K562 (cell line): ENCODE measurements around the gene CBFA2T2. TPM values are rescaled to one million over a fixed set of nuclear protein-coding genes. Genes with fewer than 3 reads are reported as not detected.

ENCODE experiments used
- ATAC-seq: fragments of 200-7000 bp; cut with Tn5 transposase; 3 replicates; pipeline ENCODE4 v1.9.1; 2020; ENCODE audit warnings: moderate library complexity
- BruUV-seq: library from RNA; stranded (reverse); fragments of 400-500 nt; replicated peaks from 2 replicates; lab custom pipeline; 2021; lab: Mats Ljungman, UMichigan
- CTCF ChIA-PET: fragments of 300-600 bp; formaldehyde crosslinking; extraction: SDS; loops from one replicate; lab custom pipeline; 2021; ENCODE audit warnings: low intra/inter-chr PET ratio; lab: Yijun Ruan, JAX
- POLR2A ChIA-PET: fragments of 300-600, 350-650 bp; sonication (Branson Sonifier 250); formaldehyde crosslinking; extraction: SDS; loops from one replicate; lab custom pipeline; 2021; ENCODE audit warnings: antibody characterized with exemption, inconsistent platforms; lab: Yijun Ruan, JAX
- DNase-seq, 4 experiments: peaks; one replicate each; pipeline versions ENCODE4 v3.0.0 to v3.0.0-alpha.2; 2011 to 2018; ENCODE audit warnings: low spot score in 3 of 4, mixed read lengths in 3 of 4; ENCODE audit errors: extremely low read depth in 1 of 4
- FAIRE-seq: peaks from 2 replicates; lab custom pipeline; 2011; peaks lifted over from hg19 to GRCh38; lab: Jason Lieb, UNC
- H2AFZ ChIP-seq: 2 replicates; pipeline ENCODE4 v1.6.0; 2011; ENCODE audit warnings: low read depth, low read length, control low read depth, inconsistent platforms
- H3K27ac ChIP-seq: fragments of 200-600 bp; 3 replicates; pipeline ENCODE4 v1.8.0; 2011; ENCODE audit warnings: low read depth, mild to moderate bottlenecking, control low read depth, inconsistent platforms, low read length, moderate library complexity, mixed read lengths; ENCODE audit errors: extremely low read depth
- H3K27me3 ChIP-seq, 2 experiments: fragments of 300-600 bp in 1 of 2; 2 replicates in 1 of 2; 3 replicates in 1 of 2; pipeline versions ENCODE4 v1.6.0 to v1.8.0; 2011; ENCODE audit warnings: inconsistent platforms in 2 of 2, low read length in 2 of 2, mild to moderate bottlenecking in 1 of 2, mixed read lengths in 1 of 2, moderate library complexity in 1 of 2; ENCODE audit not compliant: control insufficient read depth in 2 of 2, insufficient read depth in 2 of 2
- H3K36me3 ChIP-seq: fragments of 300-600 bp; 3 replicates; pipeline ENCODE4 v1.8.0; 2011; ENCODE audit warnings: mild to moderate bottlenecking, low read length, inconsistent platforms; ENCODE audit not compliant: control insufficient read depth, insufficient read depth
- H3K4me1 ChIP-seq, 2 experiments: fragments of 200-600 bp in 1 of 2; replicated peaks in 1 of 2; 2 replicates in 1 of 2; 3 replicates in 1 of 2; pipeline versions ENCODE4 v1.5.1 to v1.8.0; 2011; ENCODE audit warnings: inconsistent platforms in 2 of 2, low read length in 2 of 2, mild to moderate bottlenecking in 1 of 2, mixed read lengths in 1 of 2, moderate library complexity in 1 of 2; ENCODE audit not compliant: control insufficient read depth in 2 of 2, insufficient read depth in 2 of 2
- H3K4me2 ChIP-seq: 2 replicates; pipeline ENCODE4 v1.6.1; 2011; ENCODE audit warnings: low read length, control low read depth, inconsistent platforms, mixed read lengths; ENCODE audit not compliant: insufficient read depth
- H3K4me3 ChIP-seq: fragments of 200-600 bp; sonication (generic), shearing (Covaris generic); 2 replicates; pipeline ENCODE4 v1.5.1; 2016; ENCODE audit warnings: control low read depth, inconsistent platforms
- H3K79me2 ChIP-seq: fragments of 200-600 bp; 3 replicates; pipeline ENCODE4 v1.8.0; 2011; ENCODE audit warnings: low read length, inconsistent platforms; ENCODE audit not compliant: control insufficient read depth, insufficient read depth
- H3K9ac ChIP-seq, 2 experiments: 2 replicates each; pipeline versions ENCODE4 v1.6.0 to v1.6.1; 2011; ENCODE audit warnings: low read depth in 2 of 2, low read length in 2 of 2, control low read depth in 1 of 2, inconsistent platforms in 1 of 2, mild to moderate bottlenecking in 1 of 2, mixed read lengths in 1 of 2; ENCODE audit not compliant: insufficient read depth in 1 of 2
- H3K9me1 ChIP-seq: one replicate; pipeline ENCODE4 v1.6.0; 2011; ENCODE audit warnings: inconsistent platforms, mild to moderate bottlenecking, low read length, moderate library complexity; ENCODE audit not compliant: control insufficient read depth, insufficient read depth
- H3K9me3 ChIP-seq: replicated peaks from 2 replicates; pipeline ENCODE4 v1.5.1; 2011; ENCODE audit warnings: low read depth, low read length, inconsistent platforms; ENCODE audit not compliant: control insufficient read depth, insufficient read depth
- H4K20me1 ChIP-seq: replicated peaks from 2 replicates; pipeline ENCODE4 v1.6.1; 2011; ENCODE audit warnings: low read length, inconsistent platforms, mixed read lengths; ENCODE audit not compliant: control insufficient read depth, insufficient read depth
- CHD1 ChIP-seq: fragments of 200-600 bp; sonication (generic); IDR thresholded peaks from one replicate; pipeline ENCODE4 v1.6.1; 2012; ENCODE audit warnings: mild to moderate bottlenecking, moderate library complexity, low read length, inconsistent platforms
- ZNF197 ChIP-seq: fragments of 200-800 bp; sonication (Bioruptor generic); IDR thresholded peaks from 2 replicates; pipeline ENCODE4 v1.6.1; 2016; ENCODE audit warnings: low read depth, missing genetic modification characterization, missing compliant biosample characterization
- WGBS: fragments of 100-300 bp; shearing (Covaris generic); methylation state at CpG from one replicate; pipeline ENCODE4 v1.1.6; 2016; ENCODE audit warnings: low coverage, mixed read lengths; ENCODE audit not compliant: insufficient coverage; ENCODE audit errors: missing lambda C conversion rate; 5-methylcytosine and 5-hydroxymethylcytosine counted together
- in situ Hi-C: fragments of 300-500 bp; cut with MboI; formaldehyde crosslinking; loops from 4 replicates; pipeline ENCODE4 v1.15.0; 2018; ENCODE audit warnings: inconsistent platforms, mixed read lengths
- intact Hi-C: fragments of 100-400 bp; cut with micrococcal nuclease; formaldehyde crosslinking; loops from 2 replicates; pipeline ENCODE4 v1.14.2; 2022
- polyA plus RNA-seq, 8 experiments: library from polyadenylated mRNA; depleted of rRNA in 4 of 8; stranded (reverse) in 5 of 8; unstranded in 3 of 8; fragments of >200 nt; fragmentation: Nextera tagmentation in 2 of 8; fragmentation: Illumina TruSeq in 1 of 8; extraction: Ambion mirVana in 2 of 8; extraction: Trizol in 1 of 8; gene quantifications; 2 replicates each; pipeline versions ENCODE4 v1.2.1 to v1.2.3, GENCODE V29; 2011 to 2014; ENCODE audit warnings: inconsistent platforms in 1 of 8, missing spikeins in 1 of 8
- total RNA-seq, 7 experiments: library from RNA; depleted of rRNA in 6 of 7; stranded (reverse); fragments of >200 nt in 6 of 7; fragmentation: Illumina TruSeq in 2 of 7; extraction: Trizol in 2 of 7; gene quantifications; 2 replicates each; pipeline versions ENCODE4 v1.2.1 to v1.2.3, GENCODE V29; 2011 to 2021; ENCODE audit warnings: low replicate concordance in 1 of 7
- TF ChIP-seq, protein P1 (sequence below): fragments of 250-450 bp; sonication (Bioruptor Pico); IDR thresholded peaks from 2 replicates; pipeline ENCODE4 v1.4.0; 2020; ENCODE audit warnings: mild to moderate bottlenecking, moderate library complexity, borderline replicate concordance

Gene CBFA2T2
- total and polyA plus RNA-seq, 9 of the 15 experiments (the other 6 are each of a cell fraction or from before 2014, with no cell fraction given), result 0.27 to 9.6 (median 5.8) TPM

- Histone ChIP-seq H3K9me3 (no peaks in the 10 kb centered on the region), H3K4me2 (no peak overlapping the region), H3K27ac (no peak overlapping the region), H3K4me1 (peaks cover 0 to 5% of the 10 kb centered on the region in 2 experiments; a peak in 2 of 5 replicates), H3K9ac (no peak overlapping the region), H3K27me3 (no peaks in the 10 kb centered on the region), H3K9me1 (no peaks in the 10 kb centered on the region), H4K20me1 (no peaks in the 10 kb centered on the region), H3K79me2 (0 out of 3 replicates have a peak, but pooled peaks cover 2% of the 10 kb centered on the region), H3K36me3 (peaks cover 19% of the 10 kb centered on the region; the same call in 2 of the 3 replicates), H3K4me3 (no peak overlapping the region), H2AFZ (no peak overlapping the region)
- TF ChIP-seq CHD1 (no peak), ZNF197 (CRISPR knock-in tag) (no peak)
- TF ChIP-seq, protein P1, sequence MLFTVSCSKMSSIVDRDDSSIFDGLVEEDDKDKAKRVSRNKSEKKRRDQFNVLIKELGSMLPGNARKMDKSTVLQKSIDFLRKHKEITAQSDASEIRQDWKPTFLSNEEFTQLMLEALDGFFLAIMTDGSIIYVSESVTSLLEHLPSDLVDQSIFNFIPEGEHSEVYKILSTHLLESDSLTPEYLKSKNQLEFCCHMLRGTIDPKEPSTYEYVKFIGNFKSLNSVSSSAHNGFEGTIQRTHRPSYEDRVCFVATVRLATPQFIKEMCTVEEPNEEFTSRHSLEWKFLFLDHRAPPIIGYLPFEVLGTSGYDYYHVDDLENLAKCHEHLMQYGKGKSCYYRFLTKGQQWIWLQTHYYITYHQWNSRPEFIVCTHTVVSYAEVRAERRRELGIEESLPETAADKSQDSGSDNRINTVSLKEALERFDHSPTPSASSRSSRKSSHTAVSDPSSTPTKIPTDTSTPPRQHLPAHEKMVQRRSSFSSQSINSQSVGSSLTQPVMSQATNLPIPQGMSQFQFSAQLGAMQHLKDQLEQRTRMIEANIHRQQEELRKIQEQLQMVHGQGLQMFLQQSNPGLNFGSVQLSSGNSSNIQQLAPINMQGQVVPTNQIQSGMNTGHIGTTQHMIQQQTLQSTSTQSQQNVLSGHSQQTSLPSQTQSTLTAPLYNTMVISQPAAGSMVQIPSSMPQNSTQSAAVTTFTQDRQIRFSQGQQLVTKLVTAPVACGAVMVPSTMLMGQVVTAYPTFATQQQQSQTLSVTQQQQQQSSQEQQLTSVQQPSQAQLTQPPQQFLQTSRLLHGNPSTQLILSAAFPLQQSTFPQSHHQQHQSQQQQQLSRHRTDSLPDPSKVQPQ, result no peak
- DNase-seq (no peak), ATAC-seq (no peak), FAIRE-seq (no peak)
- intact Hi-C loops, result no loop called here
- no TSS peak for BruUV-seq
- in situ Hi-C loops, result no loop called here
- ChIA-PET POLR2A (interaction anchor here (1.1 to 1.8 kb wide), 2 partner anchors 10 to 26 kb away, joined by 3 to 6 read pairs; no protein-coding TSS in a partner anchor), CTCF (no interaction called here)
- WGBS, result 53% methylated on average over 1 of the region's 1 CpG
These were observed 115.1 kb downstream of the CBFA2T2 start for GRCh38 chr20:33604991-33605370.
